Body of pancreas (tissue), 4 donors: Measurements from ENCODE around the gene NUDT9.

ENCODE experiments used
- POLR2A ChIP-seq, 3 donors: fragments of 450-650 bp; IDR thresholded peaks; one replicate each; pipeline ENCODE4 v1.6.1; 2016; ENCODE audit warnings: antibody characterized with exemption in 3 of 3, mild to moderate bottlenecking in 2 of 3
- TF ChIP-seq, protein P1 (sequence below), 7 experiments: fragments of 450-650 bp in 4 of 7; fragments of 200-600 bp in 3 of 7; sonication (generic) in 3 of 7; IDR thresholded peaks; one replicate each; pipeline ENCODE4 v1.5.1; 2016 to 2019; ENCODE audit warnings: antibody characterized with exemption in 7 of 7

DNA sequence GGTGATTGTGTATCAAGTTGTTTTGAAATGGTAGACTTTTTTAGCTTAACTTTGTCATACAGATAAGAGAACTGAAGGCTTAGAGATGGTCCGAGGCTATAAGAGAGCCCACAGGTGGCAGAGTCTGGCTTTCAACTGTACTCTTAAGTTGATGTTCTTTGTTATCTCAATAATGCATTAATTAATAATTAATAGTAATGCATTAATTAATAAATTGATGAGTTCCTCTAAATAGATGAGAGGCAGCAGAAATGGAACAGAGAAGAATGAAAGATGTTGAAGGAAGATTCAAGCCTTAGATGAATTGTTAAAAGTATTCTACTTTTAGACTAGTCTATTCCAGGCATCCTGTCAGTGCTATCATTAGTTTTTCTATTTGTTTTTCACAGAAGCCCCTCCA, 22.4 kb downstream of the NUDT9 start:
- no peak for TF ChIP-seq POLR2A (IDR thresholded peaks at IDR 0.05)
- TF ChIP-seq, protein P1, sequence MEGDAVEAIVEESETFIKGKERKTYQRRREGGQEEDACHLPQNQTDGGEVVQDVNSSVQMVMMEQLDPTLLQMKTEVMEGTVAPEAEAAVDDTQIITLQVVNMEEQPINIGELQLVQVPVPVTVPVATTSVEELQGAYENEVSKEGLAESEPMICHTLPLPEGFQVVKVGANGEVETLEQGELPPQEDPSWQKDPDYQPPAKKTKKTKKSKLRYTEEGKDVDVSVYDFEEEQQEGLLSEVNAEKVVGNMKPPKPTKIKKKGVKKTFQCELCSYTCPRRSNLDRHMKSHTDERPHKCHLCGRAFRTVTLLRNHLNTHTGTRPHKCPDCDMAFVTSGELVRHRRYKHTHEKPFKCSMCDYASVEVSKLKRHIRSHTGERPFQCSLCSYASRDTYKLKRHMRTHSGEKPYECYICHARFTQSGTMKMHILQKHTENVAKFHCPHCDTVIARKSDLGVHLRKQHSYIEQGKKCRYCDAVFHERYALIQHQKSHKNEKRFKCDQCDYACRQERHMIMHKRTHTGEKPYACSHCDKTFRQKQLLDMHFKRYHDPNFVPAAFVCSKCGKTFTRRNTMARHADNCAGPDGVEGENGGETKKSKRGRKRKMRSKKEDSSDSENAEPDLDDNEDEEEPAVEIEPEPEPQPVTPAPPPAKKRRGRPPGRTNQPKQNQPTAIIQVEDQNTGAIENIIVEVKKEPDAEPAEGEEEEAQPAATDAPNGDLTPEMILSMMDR (IDR thresholded peaks at IDR 0.05), result no peak
